Stomach (tissue), 9 donors: ENCODE results near the gene SLC8A3. TPM values are rescaled to one million over a fixed set of nuclear protein-coding genes. Genes with fewer than 3 reads are reported as not detected.

Source experiments
- DNase-seq, 2 donors: peaks; one replicate each; pipeline versions ENCODE4 v3.0.0 to v3.0.0-alpha.2; 2013 to 2019
- H3K27ac ChIP-seq, 5 donors: fragments of 200-600 bp in 4 of 5; sonication (generic) in 4 of 5; one replicate each; pipeline ENCODE4 v1.5.1; 2013 to 2019; ENCODE audit warnings: mild to moderate bottlenecking in 1 of 5, moderate library complexity in 1 of 5
- H3K27me3 ChIP-seq, 3 donors: fragments of 200-600 bp; sonication (generic); one replicate each; pipeline ENCODE4 v1.5.1; 2017 to 2019; ENCODE audit warnings: mixed run types in 1 of 3
- H3K36me3 ChIP-seq, 4 donors: fragments of 200-600 bp; sonication (generic); 1 replicate in 3 of 4; 2 replicates in 1 of 4; pipeline ENCODE4 v1.5.1; 2016 to 2019
- H3K4me1 ChIP-seq, 4 donors: fragments of 200-600 bp; sonication (generic); one replicate each; pipeline ENCODE4 v1.5.1; 2016 to 2019
- H3K4me3 ChIP-seq, 4 donors: fragments of 200-600 bp; sonication (generic) in 3 of 4; one replicate each; pipeline ENCODE4 v1.5.1; 2016 to 2019; ENCODE audit warnings: mild to moderate bottlenecking in 1 of 4
- H3K9me3 ChIP-seq, 4 donors: fragments of 200-600 bp; sonication (generic); one replicate each; pipeline ENCODE4 v1.5.1; 2016 to 2019
- CTCF ChIP-seq, 7 experiments: fragments of 450-650 bp in 4 of 7; fragments of 200-600 bp in 3 of 7; sonication (generic) in 3 of 7; IDR thresholded peaks; one replicate each; pipeline ENCODE4 v1.5.1; 2016 to 2019; ENCODE audit warnings: antibody characterized with exemption in 7 of 7, control low read depth in 2 of 7, mild to moderate bottlenecking in 1 of 7
- EP300 ChIP-seq: sonication (generic); formaldehyde crosslinking; IDR thresholded peaks from one replicate; pipeline ENCODE4 v1.6.1; 2017; ENCODE audit warnings: antibody characterized with exemption
- POLR2A ChIP-seq, 4 donors: fragments of 450-650 bp; IDR thresholded peaks; one replicate each; pipeline ENCODE4 v1.6.1; 2016; ENCODE audit warnings: antibody characterized with exemption in 4 of 4, control low read depth in 2 of 4, mild to moderate bottlenecking in 1 of 4, moderate library complexity in 1 of 4
- POLR2AphosphoS5 ChIP-seq, 3 donors: sonication (generic); formaldehyde crosslinking; IDR thresholded peaks; one replicate each; pipeline ENCODE4 v1.6.1; 2016; ENCODE audit warnings: antibody characterized with exemption in 3 of 3
- WGBS, 5 donors: extraction: QIAGEN DNeasy Blood & Tissue Kit in 3 of 5; methylation state at CpG; one replicate each; pipeline versions ENCODE4 v1.1.5 to v1.1.7; 2013 to 2018; 5-methylcytosine and 5-hydroxymethylcytosine counted together
- intact Hi-C: fragments of 100-400 bp; cut with DNase I; formaldehyde crosslinking; loops from one replicate; pipeline ENCODE4 v1.15.1; 2023; ENCODE audit warnings: low total_unique reads
- polyA plus RNA-seq, 3 donors: library from polyadenylated mRNA; stranded (reverse); fragments of 200-250 nt; gene quantifications; one replicate each; pipeline ENCODE4 v1.2.3, GENCODE V29; 2013
- total RNA-seq, 5 donors: library from RNA; depleted of rRNA; stranded (reverse); fragments of >200 nt; gene quantifications; one replicate each; pipeline versions ENCODE4 v1.1.0 to v1.2.3, GENCODE V29; 2014 to 2016
- donor health status: healthy with polysubstance abuse.
- donor health status: Bipolar disorder and iron deficiency.
- donor health status: healthy.

SLC8A3 gene
- total and polyA plus RNA-seq, 8 donors: 0.03 to 2.4 (median 0.87) TPM; not detected in 1

- Histone ChIP-seq H3K4me1 (no peaks in the 10 kb centered on the region), H3K27ac (no peak overlapping the region)
- 70 to 88% (median 84%) methylated on average over 3 of the region's 3 CpGs for WGBS, 5 donors
Measured at GRCh38 chr14:70148351-70148750, 40.4 kb downstream of the SLC8A3 start.

GRCh38 chr14:70144046-70144445, 44.7 kb downstream of the SLC8A3 start:
- intact Hi-C loops: no loop called here
- Histone ChIP-seq H3K9me3 (no peaks in the 10 kb centered on the region), H3K4me1 (no peaks in the 10 kb centered on the region), H3K27me3 (peaks cover 0 to 12% (median 0%) of the 10 kb centered on the region in 3 donors), H3K36me3 (no peaks in the 10 kb centered on the region), H3K27ac (no peak overlapping the region), H3K4me3 (no peak overlapping the region)
- WGBS, 5 donors: 60 to 67% (median 66%) methylated on average over 6 of the region's 6 CpGs
- no peak for DNase-seq
- TF ChIP-seq CTCF (IDR thresholded peaks at IDR 0.05): no peak
- no peak for TF ChIP-seq POLR2AphosphoS5 (IDR thresholded peaks at IDR 0.05)
- no peak for TF ChIP-seq EP300
- TF ChIP-seq POLR2A (IDR thresholded peaks at IDR 0.05): no peak

More at GRCh38 chr14:70148351-70148750, 40.4 kb downstream of the SLC8A3 start:
- DNase-seq: no peak
- Histone ChIP-seq H3K4me3 (no peak overlapping the region), H3K9me3 (no peaks in the 10 kb centered on the region), H3K27me3 (peaks cover 0 to 22% (median 0%) of the 10 kb centered on the region in 3 donors), H3K36me3 (no peaks in the 10 kb centered on the region)
- no peak for TF ChIP-seq CTCF (IDR thresholded peaks at IDR 0.05)
- TF ChIP-seq POLR2A (IDR thresholded peaks at IDR 0.05): no peak
- no peak for TF ChIP-seq EP300
- TF ChIP-seq POLR2AphosphoS5 (IDR thresholded peaks at IDR 0.05): no peak
- intact Hi-C loops: no loop called here

GRCh38 chr14:70143306-70143705, 45.4 kb downstream of the SLC8A3 start:
- Histone ChIP-seq H3K9me3 (no peaks in the 10 kb centered on the region), H3K27me3 (peaks cover 0 to 12% (median 0%) of the 10 kb centered on the region in 3 donors), H3K4me1 (no peaks in the 10 kb centered on the region), H3K4me3 (no peak overlapping the region), H3K27ac (no peak overlapping the region), H3K36me3 (no peaks in the 10 kb centered on the region)
- intact Hi-C loops: no loop called here
- 64 to 83% (median 72%) methylated on average over 5 of the region's 5 CpGs for WGBS, 5 donors
- TF ChIP-seq EP300 (no peak), CTCF (IDR thresholded peaks at IDR 0.05) (no peak), POLR2AphosphoS5 (IDR thresholded peaks at IDR 0.05) (no peak), POLR2A (IDR thresholded peaks at IDR 0.05) (no peak)
- DNase-seq: no peak

GRCh38 chr14:70140614-70141013, 48.1 kb downstream of the SLC8A3 start:
- no peak for TF ChIP-seq CTCF (IDR thresholded peaks at IDR 0.05)
- TF ChIP-seq EP300: no peak
- TF ChIP-seq POLR2AphosphoS5 (IDR thresholded peaks at IDR 0.05): no peak
- no peak for TF ChIP-seq POLR2A (IDR thresholded peaks at IDR 0.05)
- Histone ChIP-seq H3K27me3 (peaks cover 0 to 3% (median 0%) of the 10 kb centered on the region in 3 donors), H3K4me3 (no peak overlapping the region), H3K27ac (no peak overlapping the region), H3K9me3 (no peaks in the 10 kb centered on the region), H3K36me3 (no peaks in the 10 kb centered on the region), H3K4me1 (no peaks in the 10 kb centered on the region)
- intact Hi-C loops: no loop called here
- 38 to 90% (median 67%) methylated on average over 1 of the region's 1 CpG for WGBS, 5 donors
- DNase-seq: no peak
